Measurements from ENCODE around the gene RB1. TPM values are rescaled to one million over a fixed set of nuclear protein-coding genes. Genes with fewer than 3 reads are reported as not detected.

The RB1 gene
- polyA plus RNA-seq, 1 donor from 2014 or later = 29.5 TPM

GRCh38 chr13:48255090-48255489, 48.5 kb upstream of the RB1 start:
- Histone ChIP-seq H3K79me2 (replicated peaks; ENCODE audit: insufficient read depth, low read length) (peaks cover 6% of the 10 kb centered on the region), H3K36me3 (ENCODE audit: insufficient read depth, low read length) (no peaks in the 10 kb centered on the region), H3K27me3 (ENCODE audit: insufficient read depth, low read depth, low read length) (no peaks in the 10 kb centered on the region), H2AFZ (ENCODE audit: low read depth, low read length) (no peak overlapping the region), H4K20me1 (ENCODE audit: insufficient read depth) (no peaks in the 10 kb centered on the region), H3F3A (ENCODE audit: insufficient read depth, low read length, poor library complexity, severe bottlenecking) (no peaks in the 10 kb centered on the region), H3K9me3 (ENCODE audit: low read length) (no peaks in the 10 kb centered on the region), H3K9ac (ENCODE audit: low read length) (no peak overlapping the region), H3K9me2 (ENCODE audit: insufficient read depth, low read length) (no peaks in the 10 kb centered on the region), H3K4me3 (ENCODE audit: low read length) (no peak overlapping the region), H3K27ac (ENCODE audit: low read length) (no peak overlapping the region), H3K4me2 (ENCODE audit: low read length) (no peak overlapping the region)
- TF ChIP-seq EP300 (conservative IDR thresholded peaks at IDR 0.05; ENCODE audit: poor library complexity, severe bottlenecking) = no peak
- TF ChIP-seq CTCF (IDR thresholded peaks at IDR 0.05; ENCODE audit: poor library complexity, severe bottlenecking) = no peak
- TF ChIP-seq REST (IDR thresholded peaks at IDR 0.05; ENCODE audit: borderline replicate concordance) = no peak
- TF ChIP-seq RAD21 (conservative IDR thresholded peaks at IDR 0.05) = no peak
- TF ChIP-seq MXI1 (conservative IDR thresholded peaks at IDR 0.05; ENCODE audit: poor library complexity, severe bottlenecking) = no peak
- no peak for TF ChIP-seq SMC3 (conservative IDR thresholded peaks at IDR 0.05; ENCODE audit: poor library complexity)
- no peak for TF ChIP-seq POLR2AphosphoS5 (IDR thresholded peaks at IDR 0.05)
- no peak for TF ChIP-seq TAF1 (IDR thresholded peaks at IDR 0.05; ENCODE audit: low read depth)
- no peak for TF ChIP-seq EZH2 (IDR thresholded peaks at IDR 0.05; ENCODE audit: borderline replicate concordance, insufficient read depth, low read length, poor library complexity, severe bottlenecking)

- Histone ChIP-seq H3K4me2 (ENCODE audit: low read length) (no peak overlapping the region), H3K9me3 (ENCODE audit: low read length) (no peaks in the 10 kb centered on the region), H3K4me3 (ENCODE audit: low read length) (no peak overlapping the region), H2AFZ (ENCODE audit: low read depth, low read length) (no peak overlapping the region), H3K9me2 (ENCODE audit: insufficient read depth, low read length) (no peaks in the 10 kb centered on the region), H3K27ac (ENCODE audit: low read length) (peak overlapping the region; percentile 6), H3K27me3 (ENCODE audit: insufficient read depth, low read depth, low read length) (no peaks in the 10 kb centered on the region), H4K20me1 (ENCODE audit: insufficient read depth) (no peaks in the 10 kb centered on the region), H3K9ac (ENCODE audit: low read length) (no peak overlapping the region), H3K79me2 (replicated peaks; ENCODE audit: insufficient read depth, low read length) (peaks cover 5% of the 10 kb centered on the region), H3K36me3 (ENCODE audit: insufficient read depth, low read length) (no peaks in the 10 kb centered on the region), H3F3A (ENCODE audit: insufficient read depth, low read length, poor library complexity, severe bottlenecking) (no peaks in the 10 kb centered on the region)
- TF ChIP-seq TAF1 (IDR thresholded peaks at IDR 0.05; ENCODE audit: low read depth) = no peak
- TF ChIP-seq EP300 (conservative IDR thresholded peaks at IDR 0.05; ENCODE audit: poor library complexity, severe bottlenecking) = peak; percentile 72
- no peak for TF ChIP-seq RAD21 (conservative IDR thresholded peaks at IDR 0.05)
- TF ChIP-seq POLR2AphosphoS5 (IDR thresholded peaks at IDR 0.05) = peak; percentile 43
These were observed 47.6 kb upstream of the RB1 start for GRCh38 chr13:48255954-48256353.

- H3K9me2 ChIP-seq (ENCODE audit: insufficient read depth, low read length) = no peaks in the 10 kb centered on the region
- H3K27ac ChIP-seq (ENCODE audit: low read length) = no peak overlapping the region
- no peaks in the 10 kb centered on the region for H3K79me2 ChIP-seq (replicated peaks; ENCODE audit: insufficient read depth, low read length)
- H3F3A ChIP-seq (ENCODE audit: insufficient read depth, low read length, poor library complexity, severe bottlenecking) = no peaks in the 10 kb centered on the region
- H3K9ac ChIP-seq (ENCODE audit: low read length) = no peak overlapping the region
- H3K27me3 ChIP-seq (ENCODE audit: insufficient read depth, low read depth, low read length) = no peaks in the 10 kb centered on the region
- no peaks in the 10 kb centered on the region for H4K20me1 ChIP-seq (ENCODE audit: insufficient read depth)
- H3K36me3 ChIP-seq (ENCODE audit: insufficient read depth, low read length) = no peaks in the 10 kb centered on the region
- no peak for TF ChIP-seq POLR2AphosphoS5 (IDR thresholded peaks at IDR 0.05)
- no peak for TF ChIP-seq RAD21 (conservative IDR thresholded peaks at IDR 0.05)
- TF ChIP-seq CTCF (IDR thresholded peaks at IDR 0.05; ENCODE audit: poor library complexity, severe bottlenecking) = no peak
- no peak for TF ChIP-seq MXI1 (conservative IDR thresholded peaks at IDR 0.05; ENCODE audit: poor library complexity, severe bottlenecking)
- no peak for TF ChIP-seq REST (IDR thresholded peaks at IDR 0.05; ENCODE audit: borderline replicate concordance)
- TF ChIP-seq SMC3 (conservative IDR thresholded peaks at IDR 0.05; ENCODE audit: poor library complexity) = no peak
- TF ChIP-seq EP300 (conservative IDR thresholded peaks at IDR 0.05; ENCODE audit: poor library complexity, severe bottlenecking) = no peak
- no peak for TF ChIP-seq TAF1 (IDR thresholded peaks at IDR 0.05; ENCODE audit: low read depth)
- TF ChIP-seq EZH2 (IDR thresholded peaks at IDR 0.05; ENCODE audit: borderline replicate concordance, insufficient read depth, low read length, poor library complexity, severe bottlenecking) = no peak
- H3K9me3 ChIP-seq (ENCODE audit: low read length) = no peaks in the 10 kb centered on the region
- no peak overlapping the region for H2AFZ ChIP-seq (ENCODE audit: low read depth, low read length)
- H3K4me2 ChIP-seq (ENCODE audit: low read length) = no peak overlapping the region
- no peak overlapping the region for H3K4me3 ChIP-seq (ENCODE audit: low read length)
These were observed 45.5 kb upstream of the RB1 start for GRCh38 chr13:48258002-48258401.

Measured in neural cell (in vitro differentiated cells).